SW480 (cell line): ENCODE data around the gene NRXN2.
A peak's percentile ranks its signal among the peaks of the same experiment; 100 is the strongest.
"Not testable (repeated sequence)": the region's sequence is repeated elsewhere in the genome, so short reads cannot be mapped to it uniquely, and the experiment has no call there.

Source experiments
- DNase-seq: peaks from one replicate; pipeline ENCODE4 v3.0.0-alpha.2; 2016; ENCODE audit warnings: low spot score

NRXN2 gene

GRCh38 chr11:64721359-64721699 is 1.7 kb downstream of the NRXN2 start:
- DNase-seq, result no peak

GRCh38 chr11:64720640-64721358 is 2.2 kb downstream of the NRXN2 start:
- no peak for DNase-seq

GRCh38 chr11:64720167-64720566 is 2.8 kb downstream of the NRXN2 start:
- no peak for DNase-seq

GRCh38 chr11:64719406-64719805 is 3.6 kb downstream of the NRXN2 start:
- no peak for DNase-seq

- DNase-seq, result no peak
These were observed 4.2 kb downstream of the NRXN2 start for GRCh38 chr11:64718780-64719124.

GRCh38 chr11:64718084-64718779 is 4.8 kb downstream of the NRXN2 start:
- no peak for DNase-seq

- no peak for DNase-seq
These were observed 5.8 kb downstream of the NRXN2 start for GRCh38 chr11:64717268-64717578.

- DNase-seq, result no peak
These were observed 6.3 kb downstream of the NRXN2 start for GRCh38 chr11:64716473-64717267.

GRCh38 chr11:64715756-64716472 is 7.1 kb downstream of the NRXN2 start:
- no peak for DNase-seq

- DNase-seq, result no peak
These were observed 7.9 kb downstream of the NRXN2 start for GRCh38 chr11:64715110-64715509.

GRCh38 chr11:64714666-64715065 is 8.3 kb downstream of the NRXN2 start:
- no peak for DNase-seq

- no peak for DNase-seq
These were observed 9.1 kb downstream of the NRXN2 start for GRCh38 chr11:64713781-64714363.

GRCh38 chr11:64713016-64713707 is 9.8 kb downstream of the NRXN2 start:
- DNase-seq, result peak; percentile 29

GRCh38 chr11:64712430-64713015 is 10.5 kb downstream of the NRXN2 start:
- no peak for DNase-seq

GRCh38 chr11:64711956-64712362 is 11.0 kb downstream of the NRXN2 start:
- DNase-seq, result no peak

GRCh38 chr11:64711138-64711955 is 11.7 kb downstream of the NRXN2 start:
- no peak for DNase-seq

GRCh38 chr11:64710418-64711137 is 12.4 kb downstream of the NRXN2 start:
- DNase-seq, result no peak

- DNase-seq, result no peak
These were observed 17.5 kb downstream of the NRXN2 start for GRCh38 chr11:64705501-64705900.

- DNase-seq, result no peak
These were observed 19.9 kb downstream of the NRXN2 start for GRCh38 chr11:64703048-64703447.

- DNase-seq, result not testable (repeated sequence)
These were observed 21.0 kb downstream of the NRXN2 start for GRCh38 chr11:64701956-64702355.
